NCI-H1048 (cell line): ENCODE measurements around the gene PRDM2.
A peak's percentile ranks its signal among the peaks of the same experiment; 100 is the strongest.

ENCODE experiments used
- DNase-seq: peaks from one replicate; lab custom pipeline; 2025; lab: John Stamatoyannopoulos, UW

The PRDM2 gene

GRCh38 chr1:13732971-13733667 is 33.1 kb downstream of the PRDM2 start:
- DNase-seq, result no peak

DNA sequence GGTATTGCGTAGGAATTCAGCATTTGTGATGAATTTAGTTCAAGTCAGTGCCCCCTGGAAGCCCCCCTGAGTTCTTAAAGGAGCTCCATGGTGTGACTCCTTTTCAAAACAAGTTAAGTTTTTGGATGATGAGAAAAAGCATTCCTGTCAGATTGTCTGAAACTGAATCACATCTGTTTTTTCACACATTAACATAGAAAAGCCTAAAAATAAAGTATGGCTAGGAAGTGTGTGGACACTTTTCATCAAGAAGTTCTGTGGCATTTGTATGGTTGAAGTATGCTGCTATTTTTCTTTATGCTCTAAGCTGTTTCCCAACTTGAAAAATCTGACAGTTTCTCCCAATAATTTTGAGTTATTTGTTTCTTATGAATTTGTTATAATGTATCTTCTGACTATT is 33.7 kb downstream of the PRDM2 start:
- no peak for DNase-seq

DNA sequence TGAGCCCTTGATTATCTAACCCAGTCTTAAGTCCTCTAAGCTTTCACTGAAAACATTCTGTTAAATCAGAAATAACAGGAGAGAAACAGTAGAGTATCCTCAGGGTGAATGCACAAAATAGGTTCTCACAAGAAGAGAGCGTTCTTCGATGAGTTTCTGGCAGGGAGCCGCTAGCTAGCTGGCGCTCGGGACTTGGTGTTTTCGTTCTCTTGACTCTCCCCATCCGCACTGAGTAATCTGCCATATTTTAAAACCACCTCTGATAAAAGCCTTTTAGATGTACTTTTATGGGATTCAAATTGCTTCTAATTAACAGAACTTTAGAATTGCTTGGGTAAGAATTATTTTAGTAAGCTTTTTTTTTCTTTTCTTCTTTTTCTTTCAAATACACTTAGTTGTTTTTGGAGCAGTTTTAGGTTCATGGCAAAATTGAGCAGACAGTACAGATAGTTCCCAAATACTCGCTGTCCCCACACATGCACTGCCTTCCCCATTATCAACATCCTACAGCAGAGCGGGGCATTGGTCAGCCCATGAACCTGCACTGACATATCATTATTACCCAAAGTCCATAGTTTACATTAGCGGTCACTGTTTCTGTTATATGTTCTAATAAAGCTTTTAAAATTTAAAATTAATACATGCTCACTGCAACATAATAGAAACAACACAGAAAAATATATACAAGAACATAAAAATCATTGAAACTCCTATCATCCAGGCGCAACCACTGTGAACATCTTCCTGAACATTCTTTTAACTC is 35.4 kb downstream of the PRDM2 start:
- no peak for DNase-seq

GRCh38 chr1:13737398-13737797 is 37.4 kb downstream of the PRDM2 start:
- no peak for DNase-seq

GRCh38 chr1:13746342-13746741 is 46.4 kb downstream of the PRDM2 start:
- no peak for DNase-seq

GRCh38 chr1:13748610-13749505 is 48.9 kb downstream of the PRDM2 start:
- peak; percentile 91 for DNase-seq

DNA sequence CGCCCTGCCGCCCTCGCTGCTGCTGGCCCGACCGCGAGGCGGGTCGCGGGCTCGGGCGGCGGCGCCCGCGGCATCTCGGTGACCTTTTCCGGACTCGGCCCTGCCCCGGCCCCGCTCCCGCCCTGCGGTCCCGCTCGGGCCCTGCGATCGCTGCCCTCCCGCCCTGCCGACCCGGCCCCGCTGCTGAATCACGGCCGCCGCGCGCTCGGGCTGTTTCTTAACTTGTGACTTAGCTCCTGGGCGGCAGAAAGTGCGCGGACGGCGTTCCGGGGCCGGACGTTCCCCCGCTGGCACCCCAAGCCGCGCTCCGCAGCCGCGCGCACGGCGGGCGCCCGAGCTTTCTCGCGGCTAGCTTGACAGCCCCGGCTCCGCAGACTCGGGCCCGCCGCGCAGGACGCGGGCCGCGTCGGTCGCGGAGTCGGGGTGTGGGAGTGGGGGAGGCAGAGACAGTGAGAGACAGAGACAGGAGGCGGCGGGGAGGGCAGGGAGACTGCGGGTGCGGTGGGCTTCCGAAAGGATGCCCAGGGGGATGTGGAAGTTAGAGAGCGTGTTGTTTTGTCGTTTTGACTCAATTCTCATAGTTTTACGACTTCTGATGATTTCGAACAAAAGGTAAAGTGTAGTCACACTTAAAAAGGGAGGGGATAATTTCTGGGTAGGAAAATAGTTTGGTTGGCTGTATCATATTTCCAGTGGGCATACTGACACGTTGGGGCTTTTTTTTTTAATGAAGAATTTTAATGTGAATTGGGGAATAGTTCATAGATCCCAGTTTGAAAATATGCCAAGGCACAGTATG is 49.8 kb downstream of the PRDM2 start:
- no peak for DNase-seq

- DNase-seq, result no peak
Measured at GRCh38 chr1:13751458-13751871, 51.5 kb downstream of the PRDM2 start.

DNA sequence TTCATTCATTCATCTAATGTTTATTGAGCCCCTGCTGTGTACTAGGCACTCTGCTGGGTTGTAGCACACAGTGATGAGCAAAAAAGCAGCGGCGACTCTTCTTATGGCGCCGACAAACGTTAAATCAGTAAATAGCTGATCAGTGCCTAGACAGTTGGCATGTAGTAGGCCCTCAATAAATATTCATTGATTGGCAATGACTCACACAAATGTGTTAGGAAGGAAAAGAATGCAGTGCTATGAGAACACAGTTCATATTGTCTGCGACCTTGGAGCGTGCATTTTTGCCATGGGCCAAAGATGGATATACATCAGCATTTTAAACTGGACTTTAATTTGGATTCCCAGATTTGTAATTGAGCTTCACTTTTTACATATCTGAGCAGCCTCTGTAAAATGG is 52.0 kb downstream of the PRDM2 start:
- DNase-seq, result no peak

GRCh38 chr1:13752852-13753251 is 52.9 kb downstream of the PRDM2 start:
- no peak for DNase-seq

- DNase-seq, result no peak
Measured at GRCh38 chr1:13753636-13754402, 53.8 kb downstream of the PRDM2 start.

DNA sequence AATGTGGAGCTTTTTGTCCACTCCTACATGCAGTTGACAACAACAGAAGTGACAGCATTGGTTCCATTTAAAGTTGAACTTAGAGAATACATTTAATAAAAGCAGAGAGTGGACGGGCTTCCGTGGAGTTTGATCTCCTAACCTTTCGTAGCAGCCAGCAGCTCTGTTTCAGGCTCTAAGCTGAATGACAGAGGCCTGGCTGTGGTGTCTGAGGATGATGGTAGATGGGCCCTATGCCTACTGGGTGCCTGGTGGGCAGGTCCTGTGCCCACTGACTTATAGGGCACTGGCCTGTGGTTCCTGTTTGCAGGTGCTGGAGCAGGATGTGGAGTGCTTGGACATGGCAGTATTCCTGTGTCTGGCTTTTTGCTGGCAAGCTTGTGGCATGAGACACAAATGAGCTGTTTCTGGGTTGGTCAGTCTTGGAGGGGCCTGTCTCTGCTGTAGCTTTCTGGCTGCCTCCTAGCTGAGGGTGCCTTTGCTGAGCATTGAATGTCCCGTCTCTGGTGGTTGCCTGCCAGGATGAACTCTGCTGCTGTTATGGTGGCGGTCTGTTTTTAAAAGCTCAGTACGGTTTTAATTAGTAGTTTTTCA is 54.6 kb downstream of the PRDM2 start:
- no peak for DNase-seq

GRCh38 chr1:13756557-13757315 is 56.7 kb downstream of the PRDM2 start:
- DNase-seq, result no peak

DNA sequence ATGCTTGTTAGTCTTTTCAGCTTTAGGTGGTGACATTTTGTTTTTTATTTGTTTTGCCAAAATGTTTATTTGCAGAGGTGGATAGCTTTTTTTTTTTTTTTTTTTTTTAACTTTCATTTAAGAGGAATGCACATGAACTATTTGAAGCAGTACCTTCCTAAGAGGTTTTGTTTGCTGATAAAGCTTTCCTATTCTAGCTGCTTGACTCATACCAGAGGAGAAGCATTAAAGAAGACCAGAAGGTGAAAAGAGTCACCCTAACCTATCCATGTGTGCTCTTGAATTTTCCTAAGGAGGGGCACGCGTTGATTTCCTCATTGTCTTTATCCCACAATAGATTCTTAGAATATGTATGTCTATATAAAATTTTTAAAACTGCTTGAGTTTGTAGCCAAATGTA is 57.7 kb downstream of the PRDM2 start:
- DNase-seq, result no peak

DNA sequence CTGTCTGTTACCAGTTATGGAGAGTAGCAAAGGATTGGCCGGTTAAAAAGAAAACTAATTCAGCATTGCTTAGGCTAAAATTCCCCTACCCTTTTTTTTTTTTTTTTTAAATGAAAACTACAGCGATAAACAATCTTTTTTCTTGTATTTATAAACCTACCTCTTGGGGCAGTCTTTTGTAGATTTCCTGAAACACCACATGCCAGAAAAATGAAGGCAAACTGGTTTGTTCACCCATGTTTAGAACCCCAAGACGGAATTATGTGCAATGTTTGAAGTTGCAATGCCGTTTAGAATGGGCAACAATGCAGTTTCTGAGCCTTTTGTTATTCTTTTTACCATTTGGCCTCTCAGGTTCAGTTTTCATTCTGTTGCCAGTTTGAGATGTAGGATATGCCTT is 59.1 kb downstream of the PRDM2 start:
- DNase-seq, result no peak

DNA sequence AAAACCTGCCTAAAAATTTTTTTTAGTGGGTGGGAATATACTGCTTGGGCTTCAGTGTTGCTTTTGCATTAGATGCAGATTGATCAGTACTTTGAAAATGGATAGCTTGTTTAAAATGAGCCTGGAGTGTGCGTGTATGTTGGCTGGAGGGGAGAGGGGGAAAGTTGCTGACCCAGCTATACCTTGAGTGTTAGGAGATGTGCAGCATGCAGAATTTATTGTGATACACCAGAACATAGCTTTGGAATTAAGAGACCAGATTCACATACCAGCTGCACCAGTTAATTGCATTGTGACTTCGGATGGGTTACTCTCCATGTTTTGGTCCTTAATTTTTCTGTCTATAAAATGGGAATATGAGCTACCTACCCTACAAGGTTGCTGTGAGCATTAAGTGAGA is 60.4 kb downstream of the PRDM2 start:
- DNase-seq, result no peak

GRCh38 chr1:13760921-13761320 is 60.9 kb downstream of the PRDM2 start:
- no peak for DNase-seq

DNA sequence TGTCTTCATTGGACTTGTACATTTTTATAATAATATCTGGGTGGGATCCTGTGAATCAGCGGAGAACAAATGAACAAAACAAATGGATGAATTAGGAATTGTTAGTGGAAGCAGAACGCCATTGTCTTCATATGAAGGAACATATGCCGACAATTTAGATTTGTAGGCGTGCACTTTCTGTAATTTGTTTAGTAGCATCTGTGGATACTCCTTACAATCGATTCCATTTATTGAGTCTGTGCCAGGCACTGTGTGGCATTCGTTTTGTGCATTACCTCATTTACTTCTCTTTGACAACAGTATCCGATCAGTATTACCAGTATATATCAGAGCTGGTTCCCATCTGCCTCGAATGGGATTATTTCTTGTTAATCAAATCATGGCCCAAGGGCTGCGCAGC is 61.9 kb downstream of the PRDM2 start:
- DNase-seq, result no peak

DNA sequence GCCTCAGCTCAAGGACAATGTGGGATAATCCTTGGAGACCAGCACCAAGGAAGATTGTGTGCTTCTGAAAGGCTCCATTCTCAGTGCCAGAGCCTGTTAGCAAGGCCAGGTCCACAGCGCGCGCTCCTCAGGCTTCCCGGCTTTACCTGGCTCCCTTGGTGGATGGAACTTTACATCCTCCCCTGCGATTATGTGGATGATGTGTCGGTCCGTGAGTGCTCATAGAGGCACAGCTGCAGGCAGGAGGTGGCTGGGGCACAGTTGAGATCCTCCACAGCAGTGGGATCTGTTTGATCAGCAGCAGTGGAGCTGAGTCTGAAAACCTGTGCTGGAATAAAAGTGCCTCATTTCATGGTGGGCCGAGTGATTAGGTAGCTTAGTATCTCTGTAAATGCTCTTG is 62.7 kb downstream of the PRDM2 start:
- DNase-seq, result no peak

DNA sequence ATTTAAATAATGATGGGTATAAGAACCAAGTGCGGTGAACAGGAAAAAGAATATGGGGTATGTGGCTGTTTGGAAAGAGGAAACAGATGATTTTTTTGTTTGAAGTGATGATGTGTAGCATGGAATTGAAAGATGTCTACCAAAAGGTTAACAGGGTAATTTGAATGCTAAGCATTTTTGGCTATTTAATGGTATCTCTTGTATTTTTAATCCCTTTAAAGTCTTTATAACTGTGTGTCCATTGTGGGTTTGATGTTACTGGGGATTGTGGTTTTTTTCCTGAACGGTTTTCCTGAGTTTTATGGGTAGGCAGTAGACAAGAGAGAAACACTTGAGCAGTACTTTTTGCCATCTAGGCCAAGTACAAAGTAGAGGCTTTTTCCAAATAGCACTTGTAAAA is 63.2 kb downstream of the PRDM2 start:
- no peak for DNase-seq
